SIG-M5 (cell line): ENCODE measurements around the gene FOLR3.
A peak's percentile ranks its signal among the peaks of the same experiment; 100 is the strongest.
"Not testable (repeated sequence)": the region's sequence is repeated elsewhere in the genome, so short reads cannot be mapped to it uniquely, and the experiment has no call there.

ENCODE experiments used
- DNase-seq: peaks from one replicate; lab custom pipeline; 2025; lab: John Stamatoyannopoulos, UW

The FOLR3 gene

DNA sequence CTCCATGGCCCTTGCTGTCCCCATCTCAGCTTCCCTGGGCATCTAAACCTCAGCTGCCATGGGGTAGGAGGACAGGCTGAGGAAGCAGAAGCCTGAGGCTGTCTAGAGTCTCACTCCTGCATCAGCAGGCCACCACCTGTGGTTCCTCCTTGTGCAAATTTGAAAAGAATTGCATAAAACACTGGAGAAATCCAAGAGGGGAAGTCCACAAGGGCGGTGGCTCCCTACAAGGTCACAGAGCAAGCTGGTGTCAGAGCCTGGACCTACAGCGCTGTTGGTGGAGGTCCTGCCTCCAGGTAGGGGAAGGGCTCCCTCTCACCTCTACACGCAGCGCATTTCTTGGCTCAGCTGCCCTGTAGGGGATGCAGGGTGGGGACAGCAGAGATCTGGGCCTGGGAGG lies at the start of gene FOLR3:
Gene FOLR3, plus strand, starts transcription at position 253 of the 400 bp plus-strand sequence. CDS start 228 bp downstream, outside the sequence.
- not testable (repeated sequence) for DNase-seq

DNA sequence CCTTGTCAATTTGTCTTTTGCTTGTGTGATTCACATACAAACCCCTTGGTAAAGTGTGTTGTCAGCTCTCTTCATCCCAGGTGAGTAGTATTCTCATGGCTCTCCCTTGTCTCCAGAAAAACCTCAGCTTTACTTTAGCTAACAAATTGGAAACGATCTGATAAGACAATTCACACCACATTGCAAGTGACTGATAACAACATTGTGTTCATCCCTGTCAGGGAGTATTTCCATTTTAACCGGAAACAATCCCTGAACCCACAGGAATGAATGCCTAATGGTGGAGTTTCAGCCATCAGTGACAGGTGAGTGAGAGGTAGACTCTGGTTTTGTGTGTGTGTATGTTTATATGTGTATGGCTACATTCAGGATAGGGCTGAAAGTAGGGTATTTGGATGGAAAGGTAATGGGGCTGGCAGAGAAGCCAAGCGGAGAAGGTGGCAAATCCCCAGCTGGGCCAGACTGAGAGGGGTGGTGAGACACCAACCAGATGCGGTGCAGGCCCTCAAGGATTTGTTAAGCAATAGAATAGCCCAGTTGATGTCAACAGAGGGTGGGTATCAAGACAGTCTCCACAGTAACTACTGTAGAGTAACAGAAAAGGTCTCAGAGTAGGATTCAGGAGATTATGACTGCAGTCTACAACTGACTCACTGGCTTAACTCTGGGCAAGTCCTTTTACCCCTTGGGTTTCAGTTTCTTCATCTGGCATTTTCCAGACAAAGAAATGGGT lies 47.3 kb upstream of the FOLR3 start:
- DNase-seq: no peak

DNA sequence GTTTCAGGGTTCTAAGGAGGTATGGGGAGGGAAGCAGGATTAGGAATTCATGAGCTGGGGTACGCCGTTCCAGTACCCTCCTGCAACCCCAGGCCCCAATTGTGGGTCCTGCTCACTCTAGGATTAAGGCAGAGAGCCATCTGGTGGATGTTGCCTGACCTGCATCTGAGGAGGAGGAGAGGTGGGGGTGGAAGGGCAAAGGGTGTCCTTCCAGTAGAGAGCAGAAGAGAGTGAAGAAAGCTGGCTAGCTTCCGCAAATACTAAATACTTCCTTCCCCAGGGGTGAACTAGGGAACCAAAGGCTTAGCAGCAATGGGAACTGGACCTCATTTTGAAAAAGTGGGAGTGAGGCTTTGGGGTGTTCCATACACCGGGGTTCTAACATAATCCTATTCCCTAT lies 44.2 kb upstream of the FOLR3 start:
- DNase-seq: peak; percentile 42

DNA sequence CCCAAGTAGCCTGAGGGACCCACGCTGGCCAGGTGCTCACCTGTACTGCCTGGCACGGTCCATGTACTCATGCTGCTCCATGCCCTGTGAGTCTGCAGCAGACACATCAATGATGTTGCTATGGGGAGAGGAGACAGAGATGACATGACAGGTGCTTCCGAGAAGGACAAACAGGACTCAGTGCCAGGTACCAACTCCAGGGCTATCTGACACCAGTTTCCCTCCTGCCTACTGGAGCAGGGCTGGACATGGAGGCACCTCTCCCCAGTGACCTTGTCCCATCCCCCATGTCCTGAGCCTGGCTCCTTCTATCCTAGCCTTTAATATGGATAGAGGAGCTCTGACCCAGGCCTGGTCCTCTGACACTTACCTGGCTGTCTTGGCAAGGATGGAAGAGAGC lies 36.8 kb upstream of the FOLR3 start:
- no peak for DNase-seq

DNA sequence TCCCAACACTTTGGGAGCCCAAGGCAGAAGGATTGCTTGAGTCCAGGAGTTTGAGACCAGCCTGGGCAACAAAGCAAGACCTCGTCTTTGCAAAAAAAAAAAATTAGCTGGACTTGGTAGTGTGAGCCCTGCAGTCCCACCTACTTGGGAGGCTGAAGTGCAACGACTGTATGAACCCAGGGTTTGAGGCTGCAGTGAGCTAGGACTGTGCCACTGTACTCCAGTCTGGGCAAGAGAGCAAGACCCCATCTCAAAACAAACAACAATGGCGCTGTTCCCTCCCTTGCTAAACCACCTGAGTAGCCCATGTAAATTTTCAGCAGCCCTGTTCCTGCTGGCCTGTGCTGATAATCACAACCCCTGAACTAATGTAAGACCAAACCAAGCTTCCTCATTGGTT lies 35.5 kb upstream of the FOLR3 start:
- DNase-seq: no peak

DNA sequence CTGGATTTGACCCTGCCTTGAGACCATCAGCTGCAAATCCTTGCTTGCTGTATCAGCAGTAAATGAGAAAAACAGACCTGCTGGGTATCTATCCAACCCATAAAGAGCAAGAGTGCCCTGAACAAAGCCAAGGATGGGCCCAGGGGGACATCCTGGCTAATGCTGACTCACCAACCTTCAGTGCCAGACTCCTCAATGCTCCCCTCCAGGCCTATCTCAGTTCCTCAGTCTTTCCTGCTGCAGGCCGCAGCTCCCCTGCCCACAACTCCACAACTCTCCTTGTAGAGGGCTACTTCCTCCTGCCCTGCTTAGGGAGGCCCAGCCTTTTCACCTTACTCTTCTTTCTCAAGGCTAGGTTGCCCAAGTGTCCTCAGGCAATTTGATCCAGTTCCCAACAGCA lies 35.1 kb upstream of the FOLR3 start:
- peak; percentile 41 for DNase-seq

DNA sequence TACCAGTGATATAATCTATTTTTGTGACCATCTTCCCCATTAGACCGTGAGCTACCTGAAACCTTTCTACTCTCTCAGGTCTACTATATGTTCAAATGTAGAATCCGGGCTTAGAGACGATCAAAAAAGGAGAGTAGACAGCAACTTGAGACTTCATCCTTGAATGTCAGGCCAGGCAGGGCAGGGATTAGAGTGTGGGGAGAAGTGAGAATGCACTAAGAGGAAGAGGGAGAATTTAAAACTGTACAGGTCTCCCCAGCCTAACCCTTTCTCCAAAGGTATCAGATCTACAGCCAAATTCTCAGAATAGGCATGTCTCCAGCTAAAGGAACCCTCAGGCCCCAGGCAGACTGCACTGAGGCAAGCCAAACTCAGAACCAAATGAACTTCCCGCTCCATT lies 33.4 kb upstream of the FOLR3 start:
- DNase-seq: no peak

DNA sequence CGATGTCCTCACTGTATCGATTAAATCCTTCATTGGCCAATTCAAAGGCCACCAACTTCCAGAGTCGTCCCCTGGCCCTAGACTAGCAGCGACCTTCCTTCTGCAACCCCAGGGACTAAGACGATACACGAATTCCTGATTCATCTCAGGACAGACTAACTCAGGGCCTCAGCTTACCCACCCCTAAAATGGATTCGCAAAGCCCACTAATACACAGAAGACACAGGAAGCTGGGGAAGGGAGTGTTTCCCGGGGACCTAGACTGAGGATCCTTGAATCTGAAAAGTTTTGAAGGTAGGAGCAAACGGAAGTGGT lies 32.9 kb upstream of the FOLR3 start:
- no peak for DNase-seq

DNA sequence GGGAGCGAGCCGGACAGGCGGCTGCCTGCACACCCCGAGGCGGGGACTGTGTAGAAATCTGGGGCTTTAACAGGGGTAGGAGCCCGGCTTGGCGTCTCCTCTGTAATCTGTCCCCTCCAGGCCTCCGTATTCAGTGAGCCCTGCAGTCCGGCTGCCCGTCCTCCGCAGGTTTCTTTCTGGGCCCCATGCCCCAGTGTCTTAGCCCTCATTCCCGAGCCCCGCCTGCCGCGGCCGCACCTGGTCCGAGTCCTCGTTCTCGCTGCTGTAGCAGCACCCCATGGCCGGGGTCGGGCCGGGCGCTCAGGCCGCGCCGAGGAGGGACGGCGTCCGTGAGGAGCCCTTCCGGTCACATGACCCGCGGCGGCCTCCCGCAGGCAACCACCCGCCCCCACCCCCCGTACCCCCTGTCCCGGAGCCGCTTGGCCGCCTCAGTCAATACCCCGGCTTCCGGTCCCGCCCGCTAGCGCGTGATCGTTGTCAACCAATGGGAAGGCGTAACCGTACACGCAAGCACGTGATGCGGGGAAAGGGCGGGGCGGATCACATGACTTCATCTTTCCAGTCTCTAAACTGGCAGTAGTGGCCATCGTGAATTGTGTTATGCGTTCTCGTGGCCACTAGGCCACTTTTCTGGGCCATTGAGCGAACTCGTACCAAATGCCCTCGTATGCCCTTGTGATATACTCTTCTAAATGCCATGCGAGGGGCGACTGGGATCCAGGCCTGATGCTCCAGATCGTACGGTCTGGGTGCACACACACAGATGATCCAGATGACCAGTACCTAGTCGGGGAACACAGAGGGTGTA lies 32.4 kb upstream of the FOLR3 start, which contains the start of gene LAMTOR1:
Gene LAMTOR1, minus strand, starts transcription at position 352 of the 808 bp plus-strand sequence. Its CDS starts 73 bp downstream, at position 279.
- peak; percentile 72 for DNase-seq

DNA sequence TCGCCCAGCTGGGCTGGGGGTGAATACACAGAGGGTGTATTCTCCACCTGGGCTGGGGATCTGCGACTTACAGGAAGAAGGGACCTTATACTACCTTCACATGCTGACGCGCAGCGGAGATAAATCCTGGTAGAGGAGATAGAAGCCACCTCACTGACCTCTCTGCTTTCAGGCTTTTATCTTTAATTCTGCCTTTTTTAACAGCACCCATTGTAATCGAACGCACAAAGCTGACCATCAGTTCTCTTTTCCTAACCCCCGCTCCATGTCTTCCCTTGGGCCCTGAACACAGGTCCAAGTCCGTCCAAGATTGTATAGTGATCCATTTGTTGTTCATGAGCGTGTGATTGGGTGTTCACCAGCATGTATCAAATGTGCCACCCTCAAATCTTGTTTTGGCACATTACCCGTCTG lies 31.8 kb upstream of the FOLR3 start:
- no peak for DNase-seq

DNA sequence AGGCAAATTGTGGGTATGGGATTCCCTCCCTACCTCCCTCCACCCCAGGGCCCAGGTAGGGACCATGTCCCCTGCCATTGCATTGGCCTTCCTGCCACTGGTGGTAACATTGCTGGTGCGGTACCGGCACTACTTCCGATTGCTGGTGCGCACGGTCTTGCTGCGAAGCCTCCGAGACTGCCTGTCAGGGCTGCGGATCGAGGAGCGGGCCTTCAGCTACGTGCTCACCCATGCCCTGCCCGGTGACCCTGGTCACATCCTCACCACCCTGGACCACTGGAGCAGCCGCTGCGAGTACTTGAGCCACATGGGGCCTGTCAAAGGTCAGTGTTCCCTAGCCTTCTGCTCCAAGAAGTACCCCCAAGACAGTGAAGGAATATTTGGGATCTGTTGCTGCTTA lies 29.6 kb upstream of the FOLR3 start, which contains the start of gene TOMT:
Gene TOMT, plus strand, starts transcription at position 37 of the 400 bp plus-strand sequence. Its CDS starts 28 bp downstream, at position 65.
- DNase-seq: no peak

DNA sequence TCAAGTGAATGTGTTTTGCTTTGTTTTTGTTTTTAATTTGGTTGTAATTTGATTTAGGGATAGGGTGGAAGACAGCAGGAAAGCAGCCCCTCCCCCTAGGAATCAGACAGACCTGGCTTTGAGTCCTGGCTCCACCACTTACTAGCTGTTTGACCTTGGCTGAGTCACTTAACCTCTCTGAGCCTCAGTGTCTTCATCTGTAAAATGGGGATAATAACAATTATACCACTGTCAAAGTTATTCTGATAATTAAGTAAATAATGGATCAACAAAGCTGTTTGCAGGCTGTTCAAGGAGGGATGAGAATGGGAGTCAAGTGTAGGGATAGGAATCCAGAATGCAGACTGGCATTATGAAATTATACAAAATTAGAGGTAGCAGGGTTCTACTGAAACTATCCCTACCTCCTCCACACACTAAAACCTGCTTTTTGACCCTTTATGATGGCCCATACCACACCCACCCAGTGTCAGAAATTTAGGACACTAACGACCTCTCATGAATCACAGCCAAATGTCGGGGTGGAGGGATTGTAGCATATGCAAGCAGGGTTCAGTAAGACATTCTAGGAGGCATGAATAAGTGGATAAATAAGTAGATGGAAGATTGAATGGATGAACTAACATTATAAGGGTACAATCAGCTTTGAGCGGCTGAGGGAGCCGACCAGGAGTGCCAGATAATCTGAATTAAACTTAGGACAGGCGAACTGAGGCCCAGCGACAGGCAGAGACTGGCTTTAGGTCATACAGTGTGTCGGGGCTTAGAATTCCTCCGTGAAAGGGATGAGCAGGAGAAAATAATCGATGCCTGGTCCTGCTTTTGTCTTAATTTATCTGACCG lies 24.0 kb upstream of the FOLR3 start:
- DNase-seq: no peak

DNA sequence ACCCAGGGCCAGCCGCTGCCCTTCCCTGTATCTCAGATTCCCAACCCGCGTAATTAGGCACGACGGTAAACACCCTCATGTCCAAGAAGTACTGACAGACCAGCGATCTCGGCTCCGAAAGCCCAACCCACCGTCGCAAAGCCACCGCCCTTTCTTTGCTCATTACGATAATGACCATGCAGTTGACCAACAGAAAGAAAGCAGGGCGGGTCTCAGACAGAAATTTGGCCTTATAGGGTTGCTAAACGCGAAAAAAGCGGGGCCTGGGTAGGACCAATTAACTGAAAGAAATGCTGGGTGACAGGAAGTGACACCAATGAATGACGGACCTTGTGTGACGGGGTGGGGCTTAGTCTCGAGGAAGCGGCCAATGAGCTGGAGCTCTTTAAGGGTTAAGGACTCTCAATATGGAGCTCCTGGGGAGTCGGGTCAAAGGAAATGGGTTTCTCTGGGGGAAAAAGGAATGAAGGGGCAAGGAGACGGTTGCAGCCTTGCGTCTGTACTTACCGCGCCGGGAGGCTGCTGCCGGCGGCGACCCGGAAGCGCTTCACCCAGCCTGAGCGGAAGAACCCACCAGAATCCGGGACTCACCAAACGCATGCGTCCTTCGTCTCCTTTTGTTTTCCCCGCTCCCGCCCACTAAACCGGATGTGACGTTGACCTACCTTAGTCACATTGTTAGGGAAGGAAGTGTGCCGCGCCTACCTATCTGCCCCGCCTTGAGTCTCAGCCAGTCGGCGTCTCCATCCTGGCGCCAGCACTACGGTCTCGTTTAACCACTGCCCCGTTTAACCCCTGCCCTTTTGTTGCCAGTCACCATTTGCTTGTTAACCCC lies 23.2 kb upstream of the FOLR3 start, which contains the start of gene ANAPC15:
Gene ANAPC15, minus strand, starts transcription at position 553 of the 835 bp plus-strand sequence. CDS start 1,419 bp downstream, outside the sequence.
- DNase-seq: peak; percentile 95

DNA sequence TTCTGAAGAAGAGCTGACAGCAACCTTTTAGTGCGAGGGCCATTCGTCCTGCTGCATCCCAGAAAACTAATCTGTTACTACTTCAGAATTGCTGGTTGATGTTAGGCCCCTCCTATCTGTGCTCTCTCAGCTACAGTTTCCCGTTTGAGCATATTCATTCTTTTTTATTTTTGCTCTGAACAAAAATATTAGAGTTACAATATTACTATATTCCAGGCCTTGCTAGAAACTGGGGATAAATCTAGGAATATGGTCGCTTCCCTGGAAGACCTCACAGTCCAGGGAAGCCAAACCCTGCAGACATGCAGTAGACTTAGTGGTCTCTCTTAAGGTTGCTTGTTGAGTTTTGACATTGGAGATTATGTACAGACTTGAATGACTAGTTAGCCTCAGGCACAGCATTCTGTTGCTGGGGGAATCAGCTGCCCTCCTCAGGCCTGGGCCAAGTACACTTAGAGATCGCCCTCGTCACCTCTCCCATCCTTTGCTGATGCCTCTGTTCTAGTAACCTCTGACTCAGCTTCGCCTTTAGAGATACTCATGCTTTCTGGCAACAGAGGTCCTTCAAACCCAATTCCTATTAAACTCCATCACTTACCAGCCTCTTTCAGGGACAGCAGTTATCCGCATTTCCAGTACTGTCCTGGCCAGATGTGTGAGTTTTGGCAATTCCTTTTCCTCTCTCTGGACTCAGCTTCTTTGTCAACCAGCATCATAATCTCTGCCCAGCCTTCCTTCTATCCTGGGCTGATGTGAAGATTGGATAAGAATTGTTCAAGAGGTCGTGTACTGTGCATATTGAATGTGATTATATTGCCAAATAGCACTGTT lies 22.3 kb upstream of the FOLR3 start:
- no peak for DNase-seq

DNA sequence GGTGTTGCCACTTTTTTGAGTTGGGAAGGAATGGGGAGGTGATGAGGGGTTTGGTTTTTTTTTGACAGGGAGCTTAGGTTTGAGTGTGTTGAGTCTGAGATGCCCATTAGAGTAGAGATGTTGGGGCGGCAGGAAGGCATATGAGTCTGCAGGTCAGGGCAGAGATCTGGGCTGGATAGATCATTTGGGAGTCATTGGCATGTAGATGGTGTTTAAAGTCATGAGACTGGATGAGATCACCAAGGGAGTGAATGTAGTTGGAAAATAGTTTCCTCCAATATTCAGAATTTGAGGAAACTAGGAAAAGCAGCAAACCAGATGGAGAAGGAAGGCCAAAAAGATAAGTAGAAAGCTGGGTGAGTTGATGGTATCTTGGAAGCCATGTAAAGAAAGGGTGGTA lies 21.0 kb upstream of the FOLR3 start:
- DNase-seq: no peak

DNA sequence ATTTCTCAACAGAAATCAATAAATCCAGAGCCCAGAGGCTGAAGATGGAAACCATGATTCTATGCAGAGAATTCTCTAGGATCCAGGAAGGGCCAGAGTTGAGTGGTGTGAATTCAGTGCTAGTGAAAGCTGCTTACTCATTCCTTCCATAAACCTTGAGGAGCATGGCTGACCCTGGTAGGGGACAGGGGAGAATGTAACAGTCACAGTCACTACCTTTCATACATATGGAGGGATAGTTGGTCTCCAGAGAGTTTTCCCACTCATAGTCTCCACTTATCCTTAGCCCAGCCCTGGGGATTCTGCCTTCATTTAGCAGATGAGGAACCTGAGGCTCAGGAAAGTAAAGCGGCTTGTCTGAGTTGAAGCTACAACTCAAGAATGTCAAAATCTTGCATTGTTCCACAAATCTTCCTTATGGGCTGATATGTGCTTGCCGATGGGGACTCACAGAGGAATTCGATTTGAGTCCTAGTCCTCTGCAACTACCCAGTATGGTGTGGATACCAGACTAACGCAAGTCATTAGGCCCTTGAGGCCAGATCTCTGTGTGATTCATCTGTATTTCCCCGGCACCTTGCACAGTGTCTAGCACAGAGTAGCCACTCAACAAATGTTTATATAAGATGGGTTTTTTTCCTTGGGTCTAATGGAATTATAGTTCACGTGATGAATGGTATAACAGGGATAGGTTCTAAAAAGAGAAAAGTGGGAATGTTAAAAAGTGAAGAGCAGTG lies 19.3 kb upstream of the FOLR3 start:
- no peak for DNase-seq

DNA sequence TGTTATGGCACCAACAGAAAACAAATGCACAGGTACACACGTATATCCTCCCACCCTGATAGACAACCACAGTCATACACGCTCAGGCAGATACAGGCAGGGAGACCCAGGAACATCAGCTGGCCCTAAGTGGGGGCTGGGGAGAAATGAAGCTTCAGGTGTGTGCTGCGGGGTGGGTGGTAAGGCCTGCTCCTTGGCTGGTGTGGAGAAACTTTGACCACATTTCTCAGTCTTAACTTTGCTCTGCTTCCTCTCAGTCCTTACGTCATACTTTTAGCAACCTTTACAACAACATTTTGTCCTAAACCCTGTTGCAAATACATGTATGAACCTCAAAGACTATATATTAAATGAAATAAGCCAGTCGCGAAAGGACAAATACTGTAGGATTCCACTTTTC lies 16.3 kb upstream of the FOLR3 start:
- no peak for DNase-seq

DNA sequence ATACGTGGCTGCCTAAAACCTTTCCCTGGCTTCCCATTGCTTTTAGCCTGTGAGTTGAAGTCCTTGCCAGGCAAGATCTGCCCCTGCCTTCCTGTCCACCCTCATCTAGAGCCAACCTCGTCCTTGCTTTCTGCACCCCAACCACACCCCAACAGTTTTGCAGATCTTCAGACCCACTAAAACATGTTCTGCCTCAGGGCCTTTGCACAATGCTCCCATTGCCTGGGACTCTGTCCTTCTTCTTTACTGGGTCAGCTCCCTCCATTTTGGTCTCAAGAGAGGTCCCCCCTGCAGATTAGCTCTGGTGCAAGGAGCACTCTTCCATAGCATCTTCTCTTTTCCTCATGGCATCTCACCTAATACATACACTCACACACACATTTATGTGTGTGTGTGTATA lies 14.6 kb upstream of the FOLR3 start:
- DNase-seq: no peak

DNA sequence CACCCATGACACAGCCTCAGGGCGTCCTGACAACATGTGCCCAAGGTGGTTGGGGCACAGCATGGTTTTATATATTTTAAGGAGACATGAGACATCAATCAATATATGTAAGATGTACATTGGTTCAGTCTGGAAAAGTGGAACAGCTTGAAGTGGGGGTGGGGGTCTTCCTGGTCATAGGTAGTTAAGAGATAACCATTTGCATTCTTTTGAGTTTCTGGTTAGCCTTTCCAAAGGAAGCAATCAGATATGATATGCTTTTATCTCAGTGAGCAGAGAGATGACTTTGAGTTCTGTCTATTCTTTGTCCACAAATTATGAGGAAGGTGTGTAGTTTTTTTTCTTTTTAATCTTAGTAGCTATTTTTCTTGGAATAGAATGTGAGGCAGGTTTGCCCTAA lies 12.9 kb upstream of the FOLR3 start:
- DNase-seq: no peak
